OCI-LY1 (cell line): ENCODE data around the gene ATP2B2.

Experiments
- H2AFZ ChIP-seq: fragments of 200-600 bp; sonication (generic), shearing (Covaris generic); 2 replicates; pipeline ENCODE4 v1.6.0; 2014; ENCODE audit warnings: antibody characterized with exemption, mild to moderate bottlenecking, low read length
- H3F3A ChIP-seq: fragments of 200-600 bp; sonication (generic), shearing (Covaris generic); 2 replicates; pipeline ENCODE4 v1.6.0; 2014; ENCODE audit warnings: mild to moderate bottlenecking, antibody characterized with exemption, low read length, moderate library complexity; ENCODE audit not compliant: insufficient read depth
- H3K27ac ChIP-seq: fragments of 200-600 bp; sonication (generic); 2 replicates; pipeline ENCODE4 v1.5.1; 2014; ENCODE audit warnings: low read length, mixed run types, mild to moderate bottlenecking, low read depth; ENCODE audit not compliant: poor library complexity, severe bottlenecking
- H3K27me3 ChIP-seq: fragments of 200-600 bp; sonication (generic); 2 replicates; pipeline ENCODE4 v1.6.0; 2014; ENCODE audit warnings: antibody characterized with exemption, mild to moderate bottlenecking, low read length, moderate library complexity; ENCODE audit not compliant: insufficient read depth
- H3K36me3 ChIP-seq: fragments of 200-600 bp; sonication (generic); 2 replicates; pipeline ENCODE4 v1.6.1; 2014; ENCODE audit warnings: mild to moderate bottlenecking, antibody characterized with exemption, low read length, moderate library complexity, mixed read lengths; ENCODE audit not compliant: insufficient read depth
- H3K4me1 ChIP-seq: fragments of 200-600 bp; sonication (generic); 2 replicates; pipeline ENCODE4 v1.5.1; 2014; ENCODE audit warnings: mild to moderate bottlenecking, low read length, moderate library complexity; ENCODE audit not compliant: insufficient read depth, severe bottlenecking
- H3K4me2 ChIP-seq: fragments of 200-600 bp; sonication (generic), shearing (Covaris generic); 2 replicates; pipeline ENCODE4 v1.6.1; 2014; ENCODE audit warnings: low read length
- H3K4me3 ChIP-seq: fragments of 200-600 bp; sonication (generic); 2 replicates; pipeline ENCODE4 v1.5.1; 2014; ENCODE audit warnings: low read length, low read depth, mild to moderate bottlenecking, mixed read lengths; ENCODE audit not compliant: poor library complexity, severe bottlenecking
- H3K79me2 ChIP-seq: fragments of 200-600 bp; shearing (Covaris generic); 2 replicates; pipeline ENCODE4 v1.6.1; 2016; ENCODE audit warnings: mixed run types, low read length, mixed read lengths; ENCODE audit not compliant: insufficient read depth
- H3K9ac ChIP-seq: fragments of 200-600 bp; sonication (generic), shearing (Covaris generic); 2 replicates; pipeline ENCODE4 v1.6.1; 2014; ENCODE audit warnings: mild to moderate bottlenecking, low read length, mixed read lengths
- H3K9me2 ChIP-seq: fragments of 200-600 bp; sonication (generic), shearing (Covaris generic); 2 replicates; pipeline ENCODE4 v1.6.1; 2014; ENCODE audit warnings: low read depth, mild to moderate bottlenecking, low read length, mixed read lengths
- H3K9me3 ChIP-seq: fragments of 200-600 bp; shearing (Covaris generic); 2 replicates; pipeline ENCODE4 v1.6.1; 2014; ENCODE audit warnings: low read length, mixed read lengths
- H4K20me1 ChIP-seq: fragments of 200-600 bp; sonication (generic), shearing (Covaris generic); 2 replicates; pipeline ENCODE4 v1.6.0; 2016; ENCODE audit warnings: mild to moderate bottlenecking, low read length; ENCODE audit not compliant: insufficient read depth
- CTCF ChIP-seq: fragments of 200-600 bp; sonication (generic), shearing (Covaris generic); IDR thresholded peaks from 2 replicates; pipeline ENCODE4 v1.5.1; 2017; ENCODE audit warnings: mild to moderate bottlenecking, antibody characterized with exemption, low read length, moderate library complexity, mixed read lengths
- EZH2 ChIP-seq: fragments of 200-600 bp; sonication (generic), shearing (Covaris generic); IDR thresholded peaks from 2 replicates; pipeline ENCODE4 v1.8.0; 2017; ENCODE audit warnings: borderline replicate concordance, mixed run types, mild to moderate bottlenecking, antibody characterized with exemption, low read length, moderate library complexity, mixed read lengths

Gene ATP2B2

GRCh38 chr3:10410383-10411002, 94.9 kb downstream of the ATP2B2 start:
- no peak overlapping the region for H3K4me3 ChIP-seq
- H3K9ac ChIP-seq = no peak overlapping the region
- H3K36me3 ChIP-seq = no peaks in the 10 kb centered on the region
- H3K27me3 ChIP-seq = 0 out of 2 replicates have a peak, but pooled peaks cover 6% of the 10 kb centered on the region
- TF ChIP-seq EZH2 (no peak), CTCF (peak; percentile 30; the same call in 1 of the 2 replicates)
- no peaks in the 10 kb centered on the region for H3K79me2 ChIP-seq
- H3K27ac ChIP-seq = no peak overlapping the region
- no peak overlapping the region for H2AFZ ChIP-seq
- H4K20me1 ChIP-seq = no peaks in the 10 kb centered on the region
- H3K9me2 ChIP-seq = no peaks in the 10 kb centered on the region
- H3K9me3 ChIP-seq = no peaks in the 10 kb centered on the region
- H3F3A ChIP-seq = no peaks in the 10 kb centered on the region
- H3K4me1 ChIP-seq = no peaks in the 10 kb centered on the region
- H3K4me2 ChIP-seq = no peak overlapping the region

GRCh38 chr3:10408680-10409079, 96.7 kb downstream of the ATP2B2 start:
- Histone ChIP-seq H4K20me1 (no peaks in the 10 kb centered on the region), H3K9me2 (no peaks in the 10 kb centered on the region), H3F3A (no peaks in the 10 kb centered on the region), H3K36me3 (no peaks in the 10 kb centered on the region), H3K9ac (no peak overlapping the region), H3K4me3 (no peak overlapping the region), H3K4me1 (no peaks in the 10 kb centered on the region), H3K4me2 (no peak overlapping the region), H3K27ac (no peak overlapping the region), H2AFZ (no peak overlapping the region), H3K9me3 (no peaks in the 10 kb centered on the region), H3K79me2 (no peaks in the 10 kb centered on the region), H3K27me3 (0 out of 2 replicates have a peak, but pooled peaks cover 3% of the 10 kb centered on the region)
- TF ChIP-seq EZH2 = no peak
- TF ChIP-seq CTCF = no peak

- Histone ChIP-seq H3K4me2 (no peak overlapping the region), H3K4me3 (no peak overlapping the region), H3K9ac (no peak overlapping the region), H3K27ac (no peak overlapping the region), H2AFZ (no peak overlapping the region), H3K27me3 (no peaks in the 10 kb centered on the region), H3K79me2 (no peaks in the 10 kb centered on the region), H3F3A (no peaks in the 10 kb centered on the region), H3K9me3 (no peaks in the 10 kb centered on the region), H3K4me1 (no peaks in the 10 kb centered on the region), H4K20me1 (no peaks in the 10 kb centered on the region), H3K9me2 (no peaks in the 10 kb centered on the region), H3K36me3 (no peaks in the 10 kb centered on the region)
- TF ChIP-seq EZH2 (no peak), CTCF (no peak)
These were observed 98.0 kb downstream of the ATP2B2 start for GRCh38 chr3:10407361-10407760.
